HUES6 (cell line): Measurements from ENCODE around the gene CMA1.
"Not testable (repeated sequence)": the region's sequence is repeated elsewhere in the genome, so short reads cannot be mapped to it uniquely, and the experiment has no call there.

Experiments used
- H3K27ac ChIP-seq: 2 replicates; pipeline ENCODE4 v1.7.0; 2013; ENCODE audit warnings: low read depth, mild to moderate bottlenecking, low read length, inconsistent platforms
- H3K27me3 ChIP-seq: 2 replicates; pipeline ENCODE4 v1.6.1; 2013; ENCODE audit warnings: low read length; ENCODE audit not compliant: control insufficient read depth, insufficient read depth
- H3K36me3 ChIP-seq: 2 replicates; pipeline ENCODE4 v1.6.1; 2013; ENCODE audit warnings: low read length; ENCODE audit not compliant: control insufficient read depth, insufficient read depth
- H3K4me1 ChIP-seq: 2 replicates; pipeline ENCODE4 v1.6.1; 2013; ENCODE audit warnings: low read length; ENCODE audit not compliant: control insufficient read depth, insufficient read depth
- H3K4me3 ChIP-seq: 2 replicates; pipeline ENCODE4 v1.5.1; 2013; ENCODE audit warnings: low read depth, low read length
- H3K9ac ChIP-seq: one replicate; pipeline ENCODE4 v1.6.1; 2013; ENCODE audit warnings: mild to moderate bottlenecking, low read length
- H3K9me3 ChIP-seq: 2 replicates; pipeline ENCODE4 v1.6.1; 2013; ENCODE audit warnings: low read depth, low read length; ENCODE audit not compliant: control insufficient read depth, insufficient read depth

CMA1 gene

GRCh38 chr14:24504425-24504950 is 3.6 kb downstream of the CMA1 start:
- Histone ChIP-seq H3K9ac (no peak overlapping the region), H3K4me3 (no peak overlapping the region), H3K36me3 (no peaks in the 10 kb centered on the region), H3K9me3 (no peaks in the 10 kb centered on the region), H3K27ac (no peak overlapping the region), H3K27me3 (peaks cover 4% of the 10 kb centered on the region; the same call in 1 of the 2 replicates), H3K4me1 (no peaks in the 10 kb centered on the region)

- not testable (repeated sequence) for H3K36me3 ChIP-seq, H3K27ac ChIP-seq, H3K27me3 ChIP-seq, H3K4me3 ChIP-seq, H3K9ac ChIP-seq, H3K4me1 ChIP-seq
- H3K9me3 ChIP-seq = peaks cover 11% of the 10 kb centered on the region
Observed at GRCh38 chr14:24491586-24492408, 16.3 kb downstream of the CMA1 start.

GRCh38 chr14:24483604-24484252 is 24.3 kb downstream of the CMA1 start:
- H3K27ac ChIP-seq = no peak overlapping the region
- no peaks in the 10 kb centered on the region for H3K36me3 ChIP-seq
- peaks cover 3% of the 10 kb centered on the region; the same call in 1 of the 2 replicates for H3K9me3 ChIP-seq
- H3K4me1 ChIP-seq = peaks cover 3% of the 10 kb centered on the region
- no peaks in the 10 kb centered on the region for H3K27me3 ChIP-seq
- no peak overlapping the region for H3K9ac ChIP-seq
- no peak overlapping the region for H3K4me3 ChIP-seq

- H3K9me3 ChIP-seq, H3K9ac ChIP-seq, H3K27ac ChIP-seq, H3K27me3 ChIP-seq, H3K4me3 ChIP-seq, H3K36me3 ChIP-seq, H3K4me1 ChIP-seq: not testable (repeated sequence)
Observed at GRCh38 chr14:24482699-24483303, 25.3 kb downstream of the CMA1 start.

GRCh38 chr14:24481622-24482324 is 26.3 kb downstream of the CMA1 start:
- no peaks in the 10 kb centered on the region for H3K27me3 ChIP-seq

GRCh38 chr14:24479999-24480398 is 28.1 kb downstream of the CMA1 start:
- H3K36me3 ChIP-seq, H3K27ac ChIP-seq, H3K9me3 ChIP-seq, H3K9ac ChIP-seq, H3K4me1 ChIP-seq, H3K4me3 ChIP-seq, H3K27me3 ChIP-seq: not testable (repeated sequence)

More at GRCh38 chr14:24481622-24482324, 26.3 kb downstream of the CMA1 start:
- Histone ChIP-seq H3K4me3 (no peak overlapping the region), H3K4me1 (peaks cover 3% of the 10 kb centered on the region), H3K36me3 (no peaks in the 10 kb centered on the region), H3K9ac (no peak overlapping the region), H3K27ac (no peak overlapping the region), H3K9me3 (peaks cover 3% of the 10 kb centered on the region; the same call in 1 of the 2 replicates)

- H3K9me3 ChIP-seq = peaks cover 3% of the 10 kb centered on the region; the same call in 1 of the 2 replicates
- H3K4me1 ChIP-seq = no peaks in the 10 kb centered on the region
- no peaks in the 10 kb centered on the region for H3K27me3 ChIP-seq
- no peak overlapping the region for H3K27ac ChIP-seq
- H3K4me3 ChIP-seq = no peak overlapping the region
- no peak overlapping the region for H3K9ac ChIP-seq
- H3K36me3 ChIP-seq = no peaks in the 10 kb centered on the region
Observed at GRCh38 chr14:24475261-24475660, 32.8 kb downstream of the CMA1 start.

GRCh38 chr14:24473211-24473610 is 34.9 kb downstream of the CMA1 start:
- no peaks in the 10 kb centered on the region for H3K9me3 ChIP-seq
- no peaks in the 10 kb centered on the region for H3K27me3 ChIP-seq
- H3K27ac ChIP-seq = no peak overlapping the region
- H3K36me3 ChIP-seq = no peaks in the 10 kb centered on the region
- H3K9ac ChIP-seq = no peak overlapping the region
- H3K4me1 ChIP-seq = no peaks in the 10 kb centered on the region
- H3K4me3 ChIP-seq = no peak overlapping the region

- H3K27me3 ChIP-seq, H3K9me3 ChIP-seq, H3K4me3 ChIP-seq, H3K4me1 ChIP-seq, H3K36me3 ChIP-seq, H3K27ac ChIP-seq, H3K9ac ChIP-seq: not testable (repeated sequence)
Observed at GRCh38 chr14:24470450-24470849, 37.6 kb downstream of the CMA1 start.

GRCh38 chr14:24465805-24466204 is 42.3 kb downstream of the CMA1 start:
- Histone ChIP-seq H3K27ac (no peak overlapping the region), H3K4me3 (no peak overlapping the region), H3K27me3 (no peaks in the 10 kb centered on the region), H3K9ac (no peak overlapping the region), H3K36me3 (no peaks in the 10 kb centered on the region), H3K9me3 (no peaks in the 10 kb centered on the region), H3K4me1 (no peaks in the 10 kb centered on the region)
